ENCODE data around the gene GALNT2.

Gene GALNT2

DNA sequence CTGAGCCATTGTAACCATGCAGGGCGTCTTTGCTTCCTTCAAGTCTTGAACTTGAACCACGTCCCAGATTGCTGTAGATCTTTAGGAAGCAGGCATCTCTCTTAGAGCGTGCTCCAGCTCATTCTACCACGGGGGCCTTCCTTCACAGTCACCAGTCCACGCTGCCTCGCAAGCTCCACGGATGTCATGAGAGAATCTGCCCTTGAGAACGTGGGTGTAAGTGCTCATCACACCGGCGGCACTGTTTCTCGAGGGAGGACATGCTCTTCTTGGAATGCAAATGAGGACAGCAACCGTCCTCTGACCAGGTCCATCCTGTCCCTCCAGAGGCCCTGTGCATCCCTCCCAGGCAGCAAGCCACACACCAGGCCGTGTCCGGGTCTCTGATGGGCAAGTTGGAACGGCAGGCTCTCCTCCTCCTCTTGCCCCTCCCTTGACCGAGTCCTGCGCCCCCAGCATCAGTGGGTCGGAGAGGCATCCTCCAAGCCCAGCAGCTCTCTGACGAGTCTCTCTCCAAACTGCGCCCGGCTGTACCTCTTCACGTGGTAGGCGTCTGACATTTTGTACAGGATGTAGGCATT is 256.0 kb downstream of the GALNT2 start:
- DNase-seq (ENCODE audit: low read depth): no peak

- no peak for DNase-seq (ENCODE audit: low read depth)
These were observed 256.6 kb downstream of the GALNT2 start for GRCh38 chr1:230323686-230324085.

GRCh38 chr1:230326971-230327891 is 260.2 kb downstream of the GALNT2 start:
- DNase-seq (ENCODE audit: low read depth): no peak

- DNase-seq (ENCODE audit: low read depth): no peak
These were observed 260.9 kb downstream of the GALNT2 start for GRCh38 chr1:230327892-230328284.

DNA sequence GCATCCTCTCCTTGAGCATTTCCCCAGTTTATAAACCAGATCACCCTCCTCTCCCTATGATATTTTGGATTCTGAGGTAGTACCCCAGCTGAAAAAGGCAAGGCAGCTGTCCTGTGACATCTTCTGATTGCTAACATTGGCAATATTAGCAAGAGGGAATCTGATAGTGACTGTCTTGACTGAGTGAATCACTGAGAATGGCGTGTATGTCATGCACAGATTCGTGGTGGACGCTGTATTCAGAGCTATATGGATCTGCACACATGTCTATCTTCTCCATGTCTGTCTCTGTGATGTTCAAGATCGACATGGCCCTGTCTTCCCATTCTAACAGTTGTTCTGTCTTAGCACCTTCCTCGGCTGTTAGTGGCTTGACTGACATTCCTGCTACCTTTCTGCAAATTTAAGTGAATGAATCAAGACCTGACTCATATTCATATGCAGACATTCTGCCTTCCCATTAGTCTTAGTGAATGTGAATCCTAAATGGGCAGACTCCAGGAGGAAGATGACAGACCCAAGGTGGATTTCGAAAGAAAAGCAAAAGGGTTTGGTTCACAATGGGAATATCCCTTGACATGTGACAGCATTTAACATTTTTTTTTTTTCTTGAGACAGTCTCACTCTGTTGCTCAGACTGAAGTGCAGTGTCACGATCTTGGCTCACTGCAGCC is 261.4 kb downstream of the GALNT2 start:
- no peak for DNase-seq (ENCODE audit: low read depth)

DNA sequence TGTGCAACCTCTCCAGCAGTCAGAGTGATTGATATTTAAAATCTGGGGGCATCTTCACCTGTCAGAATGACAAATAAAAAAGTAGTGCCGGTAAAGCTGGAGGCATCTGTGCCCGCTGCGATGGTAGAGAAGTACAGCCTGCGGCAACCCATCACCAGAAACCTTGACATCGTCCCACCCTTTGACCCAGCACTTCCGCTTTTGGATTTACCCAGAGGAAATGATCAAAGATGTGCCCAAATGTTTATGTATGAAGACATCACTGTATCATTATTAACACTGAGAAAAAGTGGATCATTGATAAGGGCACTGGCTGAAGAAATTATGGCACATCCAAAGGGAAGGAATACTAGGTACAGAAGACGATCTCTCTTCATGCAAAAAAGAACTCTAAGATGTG is 263.1 kb downstream of the GALNT2 start:
- no peak for DNase-seq (ENCODE audit: low read depth)
